Measurements from ENCODE around the gene DAB2.

The DAB2 gene

DNA sequence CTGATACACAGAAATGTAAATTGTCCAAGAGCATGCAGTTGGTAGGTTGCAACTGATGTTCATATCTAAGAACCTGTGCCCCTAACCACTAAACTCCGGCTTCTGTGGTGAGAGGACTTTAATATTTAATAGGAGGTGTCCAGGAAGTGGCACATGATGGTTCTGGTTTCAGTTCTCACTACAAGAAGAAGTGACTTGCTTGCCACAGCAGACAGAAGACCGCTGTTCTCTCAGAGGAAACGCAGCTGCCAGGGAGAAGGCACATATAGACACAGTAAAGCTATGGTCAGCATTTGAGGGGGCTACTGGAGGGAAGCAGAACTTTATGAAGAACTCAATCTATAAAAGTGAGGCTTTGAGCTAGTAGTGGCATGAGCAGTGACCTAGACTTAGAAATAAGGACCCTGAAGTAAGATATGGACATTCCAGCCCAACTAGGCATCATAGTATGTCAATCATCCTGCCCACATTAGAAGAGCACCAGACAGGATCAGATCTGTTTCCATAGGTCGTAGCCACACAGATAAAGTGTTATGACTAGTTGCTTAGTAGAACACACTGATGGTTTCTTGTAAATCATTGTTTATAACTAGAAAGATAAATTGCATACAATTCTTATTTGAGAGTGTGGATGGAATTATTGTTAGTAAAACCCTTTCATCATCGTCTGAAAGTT is 36.4 kb upstream of the DAB2 start:
- H3K4me3 ChIP-seq (ENCODE audit: low read length): no peak overlapping the region
- no peaks in the 10 kb centered on the region for H3K4me1 ChIP-seq (ENCODE audit: control insufficient read depth, insufficient read depth, low read length)
- H3K27me3 ChIP-seq (ENCODE audit: control insufficient read depth, insufficient read depth, low read length): no peaks in the 10 kb centered on the region
- H3K36me3 ChIP-seq (ENCODE audit: control insufficient read depth, insufficient read depth, low read length): no peaks in the 10 kb centered on the region
- H3K9ac ChIP-seq (ENCODE audit: low read length): no peak overlapping the region
- no peaks in the 10 kb centered on the region for H3K9me3 ChIP-seq (ENCODE audit: control insufficient read depth, low read length)

DNA sequence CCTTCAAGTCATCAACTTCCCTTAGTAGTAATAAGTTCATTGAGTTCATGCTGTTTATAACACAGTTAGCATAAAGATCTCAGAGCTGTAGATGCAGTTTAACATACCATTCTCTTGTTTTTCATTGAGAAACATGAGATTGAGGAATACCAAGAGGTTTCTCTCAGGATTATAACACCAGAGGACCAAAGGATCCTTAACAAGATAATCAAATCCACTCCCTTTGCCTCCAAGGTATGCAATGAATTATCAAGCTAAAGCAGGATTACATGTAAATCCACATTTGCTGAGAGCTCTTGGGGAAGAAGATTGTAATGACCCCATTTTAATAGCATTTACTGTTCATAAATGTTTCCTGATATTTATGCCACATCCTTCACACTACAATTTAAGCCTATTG is 35.1 kb upstream of the DAB2 start:
- no peak overlapping the region for H3K9ac ChIP-seq (ENCODE audit: low read length)
- no peaks in the 10 kb centered on the region for H3K4me1 ChIP-seq (ENCODE audit: control insufficient read depth, insufficient read depth, low read length)
- no peak overlapping the region for H3K4me3 ChIP-seq (ENCODE audit: low read length)
- no peaks in the 10 kb centered on the region for H3K36me3 ChIP-seq (ENCODE audit: control insufficient read depth, insufficient read depth, low read length)
- no peaks in the 10 kb centered on the region for H3K9me3 ChIP-seq (ENCODE audit: control insufficient read depth, low read length)
- no peaks in the 10 kb centered on the region for H3K27me3 ChIP-seq (ENCODE audit: control insufficient read depth, insufficient read depth, low read length)

DNA sequence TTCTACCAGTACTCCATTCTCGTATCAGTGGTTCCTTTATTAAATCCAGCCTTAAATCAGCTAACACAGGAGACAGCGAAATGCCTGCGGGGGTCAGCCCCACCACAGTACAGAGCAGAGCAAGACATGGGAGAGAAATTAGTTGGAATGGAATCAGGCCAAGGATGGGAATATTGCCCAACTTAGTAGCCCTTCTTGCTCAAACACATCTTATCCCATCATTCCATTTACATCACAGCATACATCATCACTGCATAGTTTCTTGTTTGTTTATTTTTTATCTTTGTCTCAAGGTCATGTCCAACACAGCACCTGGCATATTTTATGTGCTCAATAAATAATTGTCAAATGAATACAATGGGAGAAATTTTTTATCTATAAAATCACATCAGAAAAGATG is 34.3 kb upstream of the DAB2 start:
- H3K27me3 ChIP-seq (ENCODE audit: control insufficient read depth, insufficient read depth, low read length): no peaks in the 10 kb centered on the region
- no peaks in the 10 kb centered on the region for H3K36me3 ChIP-seq (ENCODE audit: control insufficient read depth, insufficient read depth, low read length)
- no peak overlapping the region for H3K4me3 ChIP-seq (ENCODE audit: low read length)
- H3K9ac ChIP-seq (ENCODE audit: low read length): no peak overlapping the region
- H3K4me1 ChIP-seq (ENCODE audit: control insufficient read depth, insufficient read depth, low read length): no peaks in the 10 kb centered on the region
- no peaks in the 10 kb centered on the region for H3K9me3 ChIP-seq (ENCODE audit: control insufficient read depth, low read length)

DNA sequence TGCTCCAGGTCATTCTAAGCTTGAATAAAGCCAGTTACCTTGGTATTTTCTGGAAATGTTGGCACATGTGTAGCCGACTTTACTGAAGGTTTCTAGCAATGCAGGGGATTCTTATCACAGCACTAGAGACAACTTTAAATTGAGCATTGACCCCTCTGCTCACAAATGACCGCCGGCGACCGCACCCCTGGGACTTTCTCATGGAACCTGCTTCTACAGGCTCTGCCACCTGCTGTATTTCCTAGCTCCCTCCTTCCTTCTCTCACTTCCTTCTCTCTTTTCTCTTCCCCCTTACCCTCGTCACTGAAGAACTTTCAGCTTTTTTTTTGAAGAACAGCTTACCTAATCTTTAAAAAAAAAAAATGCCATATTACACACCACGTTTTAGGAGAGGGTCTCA is 30.9 kb upstream of the DAB2 start:
- H3K36me3 ChIP-seq (ENCODE audit: control insufficient read depth, insufficient read depth, low read length): no peaks in the 10 kb centered on the region
- H3K9me3 ChIP-seq (ENCODE audit: control insufficient read depth, low read length): no peaks in the 10 kb centered on the region
- H3K9ac ChIP-seq (ENCODE audit: low read length): no peak overlapping the region
- no peak overlapping the region for H3K4me3 ChIP-seq (ENCODE audit: low read length)
- no peaks in the 10 kb centered on the region for H3K27me3 ChIP-seq (ENCODE audit: control insufficient read depth, insufficient read depth, low read length)
- H3K4me1 ChIP-seq (ENCODE audit: control insufficient read depth, insufficient read depth, low read length): no peaks in the 10 kb centered on the region

DNA sequence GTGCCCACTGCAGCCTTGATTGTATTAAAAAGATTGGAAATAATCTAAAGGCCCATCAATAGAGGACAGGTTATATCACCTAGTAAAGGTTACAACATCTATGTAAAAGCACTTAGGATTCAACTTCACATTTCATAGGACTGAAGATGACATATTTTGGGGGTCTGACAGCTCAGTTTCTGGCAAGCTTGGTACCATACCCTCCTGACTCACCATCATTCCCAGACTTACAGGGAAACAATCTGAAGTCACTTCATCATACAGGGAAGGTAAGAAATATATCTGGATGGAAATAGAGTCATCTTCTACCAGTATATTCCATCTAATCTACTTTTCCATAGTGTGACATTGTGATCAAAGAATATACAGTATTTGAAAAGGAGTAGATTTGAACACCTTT is 28.8 kb upstream of the DAB2 start:
- Histone ChIP-seq H3K4me3 (ENCODE audit: low read length) (no peak overlapping the region), H3K36me3 (ENCODE audit: control insufficient read depth, insufficient read depth, low read length) (no peaks in the 10 kb centered on the region), H3K4me1 (ENCODE audit: control insufficient read depth, insufficient read depth, low read length) (no peaks in the 10 kb centered on the region), H3K27me3 (ENCODE audit: control insufficient read depth, insufficient read depth, low read length) (no peaks in the 10 kb centered on the region), H3K9ac (ENCODE audit: low read length) (no peak overlapping the region), H3K9me3 (ENCODE audit: control insufficient read depth, low read length) (no peaks in the 10 kb centered on the region)

DNA sequence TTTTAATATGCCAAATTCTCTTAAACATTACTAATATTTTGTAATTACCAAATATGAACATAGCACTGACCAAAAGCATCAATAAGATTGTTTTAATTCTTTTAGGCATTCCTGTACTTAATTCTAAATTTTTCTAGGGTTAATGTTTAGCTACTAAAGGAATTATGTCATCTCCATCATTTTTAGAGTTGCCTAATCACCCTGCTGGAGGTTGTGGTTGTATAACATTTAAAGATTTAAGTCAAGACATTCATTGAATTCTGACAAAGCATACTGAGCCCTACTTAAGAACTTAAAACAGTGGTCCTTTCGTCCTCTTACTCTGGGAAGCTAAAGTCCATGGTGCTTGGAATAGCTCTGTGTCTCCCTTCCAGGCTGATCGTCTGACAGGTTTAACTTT is 28.1 kb upstream of the DAB2 start:
- no peak overlapping the region for H3K4me3 ChIP-seq (ENCODE audit: low read length)
- no peak overlapping the region for H3K9ac ChIP-seq (ENCODE audit: low read length)
- H3K36me3 ChIP-seq (ENCODE audit: control insufficient read depth, insufficient read depth, low read length): no peaks in the 10 kb centered on the region
- H3K27me3 ChIP-seq (ENCODE audit: control insufficient read depth, insufficient read depth, low read length): no peaks in the 10 kb centered on the region
- no peaks in the 10 kb centered on the region for H3K4me1 ChIP-seq (ENCODE audit: control insufficient read depth, insufficient read depth, low read length)
- H3K9me3 ChIP-seq (ENCODE audit: control insufficient read depth, low read length): no peaks in the 10 kb centered on the region

DNA sequence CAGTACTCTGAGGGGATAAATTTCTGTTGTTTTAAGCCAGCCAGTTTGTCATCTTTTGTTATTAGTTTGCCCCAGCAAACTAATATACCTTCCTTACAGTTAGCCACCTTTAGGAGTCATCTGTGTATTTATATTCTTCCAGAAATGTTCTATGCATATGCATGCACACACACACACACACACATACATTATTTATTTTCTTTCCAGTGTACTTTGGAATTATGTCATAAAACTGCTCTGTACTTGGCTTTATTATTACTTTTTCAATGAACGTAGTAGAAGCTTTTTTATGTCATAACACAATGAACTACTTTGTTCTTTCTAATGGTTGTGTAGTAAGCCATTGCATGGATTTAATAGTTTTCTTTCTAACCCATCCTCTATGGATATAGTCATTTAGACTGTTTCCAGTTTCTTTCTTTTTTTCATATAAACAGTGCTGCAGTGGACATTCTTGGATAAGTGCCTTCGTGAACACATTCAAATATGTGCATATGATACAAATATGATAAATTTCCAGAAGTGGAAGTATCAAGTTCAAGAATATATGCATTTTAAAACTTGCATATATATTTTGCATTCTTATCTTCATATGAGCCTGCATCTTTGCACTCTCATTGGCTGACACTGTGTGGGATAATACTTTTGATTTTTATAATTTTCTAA is 26.6 kb upstream of the DAB2 start:
- Histone ChIP-seq H3K9ac (ENCODE audit: low read length) (no peak overlapping the region), H3K9me3 (ENCODE audit: control insufficient read depth, low read length) (no peaks in the 10 kb centered on the region), H3K27me3 (ENCODE audit: control insufficient read depth, insufficient read depth, low read length) (no peaks in the 10 kb centered on the region), H3K4me3 (ENCODE audit: low read length) (no peak overlapping the region), H3K4me1 (ENCODE audit: control insufficient read depth, insufficient read depth, low read length) (no peaks in the 10 kb centered on the region), H3K36me3 (ENCODE audit: control insufficient read depth, insufficient read depth, low read length) (no peaks in the 10 kb centered on the region)

DNA sequence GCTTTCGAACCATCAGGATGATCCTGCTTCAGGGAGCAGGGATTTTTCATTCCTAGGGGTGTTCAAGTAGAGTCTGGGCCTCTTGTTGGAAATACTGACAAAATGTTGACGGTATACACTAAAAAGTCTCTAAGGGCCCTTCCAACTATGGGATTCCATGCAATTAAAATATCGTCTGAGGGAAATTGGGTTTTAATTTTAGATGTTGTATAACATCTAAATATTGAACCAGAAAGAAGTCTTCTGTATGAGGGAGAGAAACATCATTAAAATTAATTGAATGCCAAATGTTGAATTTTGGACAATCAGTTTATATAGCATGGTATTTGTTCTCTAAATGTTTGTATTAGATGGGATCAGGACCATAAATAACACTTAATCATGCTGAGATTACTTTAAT is 25.7 kb upstream of the DAB2 start:
- H3K36me3 ChIP-seq (ENCODE audit: control insufficient read depth, insufficient read depth, low read length): no peaks in the 10 kb centered on the region
- H3K4me1 ChIP-seq (ENCODE audit: control insufficient read depth, insufficient read depth, low read length): no peaks in the 10 kb centered on the region
- no peak overlapping the region for H3K9ac ChIP-seq (ENCODE audit: low read length)
- H3K27me3 ChIP-seq (ENCODE audit: control insufficient read depth, insufficient read depth, low read length): no peaks in the 10 kb centered on the region
- H3K9me3 ChIP-seq (ENCODE audit: control insufficient read depth, low read length): no peaks in the 10 kb centered on the region
- H3K4me3 ChIP-seq (ENCODE audit: low read length): no peak overlapping the region

DNA sequence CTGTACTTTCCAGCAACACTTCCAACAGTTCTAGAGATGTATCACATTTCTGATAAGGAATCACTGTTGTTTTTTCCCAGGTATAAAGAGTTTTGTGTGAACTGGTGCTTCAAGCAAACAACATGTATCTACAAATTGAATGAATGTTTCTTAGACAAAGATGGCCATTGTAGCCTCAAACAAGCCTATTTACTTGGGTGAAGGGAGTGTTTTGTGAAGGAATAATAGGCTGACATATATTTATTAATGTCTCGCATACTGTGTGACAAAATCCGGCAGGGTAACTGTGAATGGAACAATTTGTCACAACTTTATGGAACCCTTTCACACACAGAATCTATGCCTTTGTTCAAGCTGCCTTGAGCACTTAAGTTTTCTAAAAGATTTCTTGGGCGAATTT is 24.8 kb upstream of the DAB2 start:
- no peaks in the 10 kb centered on the region for H3K4me1 ChIP-seq (ENCODE audit: control insufficient read depth, insufficient read depth, low read length)
- no peak overlapping the region for H3K9ac ChIP-seq (ENCODE audit: low read length)
- no peaks in the 10 kb centered on the region for H3K9me3 ChIP-seq (ENCODE audit: control insufficient read depth, low read length)
- no peak overlapping the region for H3K4me3 ChIP-seq (ENCODE audit: low read length)
- H3K27me3 ChIP-seq (ENCODE audit: control insufficient read depth, insufficient read depth, low read length): no peaks in the 10 kb centered on the region
- H3K36me3 ChIP-seq (ENCODE audit: control insufficient read depth, insufficient read depth, low read length): no peaks in the 10 kb centered on the region

DNA sequence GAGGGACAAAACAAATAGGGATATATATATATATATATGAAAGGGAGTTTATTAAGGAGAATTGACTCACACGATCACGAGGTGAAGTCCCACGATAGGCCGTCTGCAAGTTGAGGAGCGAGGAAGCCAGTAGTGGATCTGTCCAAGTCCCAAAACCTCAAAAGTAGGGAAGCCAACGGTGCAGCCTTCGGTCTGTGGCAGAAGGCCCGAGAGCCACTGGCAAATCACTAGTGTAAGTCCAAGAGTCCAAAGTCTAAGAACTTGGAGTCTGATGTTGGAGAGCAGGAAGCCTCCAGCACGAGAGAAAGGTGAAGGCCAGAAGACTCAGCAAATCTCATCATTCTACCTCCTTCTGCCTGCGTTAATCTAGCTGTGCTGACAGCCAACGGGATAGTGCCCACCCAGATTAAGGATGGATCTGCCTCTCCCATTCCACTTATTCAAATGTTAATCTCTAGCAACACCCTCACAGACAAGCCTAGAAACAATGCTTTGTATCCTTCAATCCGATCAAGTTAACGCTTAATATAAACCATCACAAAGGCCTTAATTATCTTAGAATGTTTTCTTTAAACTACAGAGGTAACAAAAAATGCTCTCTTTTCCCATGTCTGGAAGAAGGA is 23.8 kb upstream of the DAB2 start:
- H3K4me1 ChIP-seq (ENCODE audit: control insufficient read depth, insufficient read depth, low read length): no peaks in the 10 kb centered on the region
- no peak overlapping the region for H3K4me3 ChIP-seq (ENCODE audit: low read length)
- no peaks in the 10 kb centered on the region for H3K27me3 ChIP-seq (ENCODE audit: control insufficient read depth, insufficient read depth, low read length)
- no peak overlapping the region for H3K9ac ChIP-seq (ENCODE audit: low read length)
- H3K36me3 ChIP-seq (ENCODE audit: control insufficient read depth, insufficient read depth, low read length): no peaks in the 10 kb centered on the region
- H3K9me3 ChIP-seq (ENCODE audit: control insufficient read depth, low read length): no peaks in the 10 kb centered on the region

DNA sequence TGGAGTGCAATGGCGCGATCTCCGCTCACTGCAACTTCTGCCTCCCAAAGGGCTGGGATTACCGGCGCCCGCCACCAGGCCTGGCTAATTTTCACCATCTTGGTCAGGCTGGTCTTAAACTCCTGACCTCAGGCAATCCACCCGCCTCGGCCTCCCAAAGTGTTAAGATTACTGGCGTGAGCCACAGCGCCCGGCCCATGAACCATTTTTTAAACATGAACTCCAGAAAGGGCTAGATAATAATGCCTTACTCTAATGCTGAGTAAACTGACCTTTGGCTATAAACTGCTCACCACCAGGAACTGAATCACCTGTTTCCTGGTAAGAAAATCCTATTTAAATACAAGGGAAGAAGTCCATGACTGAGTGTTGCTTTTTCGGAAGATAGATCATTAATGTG is 23.2 kb upstream of the DAB2 start:
- no peak overlapping the region for H3K4me3 ChIP-seq (ENCODE audit: low read length)
- no peaks in the 10 kb centered on the region for H3K36me3 ChIP-seq (ENCODE audit: control insufficient read depth, insufficient read depth, low read length)
- H3K27me3 ChIP-seq (ENCODE audit: control insufficient read depth, insufficient read depth, low read length): no peaks in the 10 kb centered on the region
- no peaks in the 10 kb centered on the region for H3K4me1 ChIP-seq (ENCODE audit: control insufficient read depth, insufficient read depth, low read length)
- H3K9me3 ChIP-seq (ENCODE audit: control insufficient read depth, low read length): no peaks in the 10 kb centered on the region
- no peak overlapping the region for H3K9ac ChIP-seq (ENCODE audit: low read length)

DNA sequence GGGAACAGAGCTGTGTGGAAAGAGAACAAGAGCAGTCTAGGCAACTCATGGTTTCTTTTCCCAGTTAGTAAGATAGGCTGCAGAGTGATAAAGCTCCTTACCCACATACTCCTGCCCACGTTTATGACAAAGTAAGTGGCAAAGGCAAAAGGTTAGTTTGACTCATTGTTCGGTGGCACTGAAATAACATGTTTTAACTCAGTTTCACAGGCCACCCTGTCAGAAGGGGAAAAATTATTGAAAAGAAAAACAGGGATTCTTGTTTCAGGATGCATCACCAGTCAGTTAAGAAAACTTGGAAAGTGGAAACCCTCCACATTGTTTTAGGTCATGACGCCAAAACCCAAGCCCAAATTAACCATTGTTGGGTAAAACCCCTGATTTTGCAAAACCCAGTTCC is 22.3 kb upstream of the DAB2 start:
- Histone ChIP-seq H3K4me3 (ENCODE audit: low read length) (no peak overlapping the region), H3K4me1 (ENCODE audit: control insufficient read depth, insufficient read depth, low read length) (no peaks in the 10 kb centered on the region), H3K27me3 (ENCODE audit: control insufficient read depth, insufficient read depth, low read length) (no peaks in the 10 kb centered on the region), H3K9me3 (ENCODE audit: control insufficient read depth, low read length) (no peaks in the 10 kb centered on the region), H3K36me3 (ENCODE audit: control insufficient read depth, insufficient read depth, low read length) (no peaks in the 10 kb centered on the region), H3K9ac (ENCODE audit: low read length) (no peak overlapping the region)
